ENCODE results near the gene ATP13A2. TPM values are rescaled to one million over a fixed set of nuclear protein-coding genes. Genes with fewer than 3 reads are reported as not detected.
A peak's percentile ranks its signal among the peaks of the same experiment; 100 is the strongest.

The ATP13A2 gene
- total RNA-seq, 1 experiment from 2014 or later, result 47.2 TPM

DNA sequence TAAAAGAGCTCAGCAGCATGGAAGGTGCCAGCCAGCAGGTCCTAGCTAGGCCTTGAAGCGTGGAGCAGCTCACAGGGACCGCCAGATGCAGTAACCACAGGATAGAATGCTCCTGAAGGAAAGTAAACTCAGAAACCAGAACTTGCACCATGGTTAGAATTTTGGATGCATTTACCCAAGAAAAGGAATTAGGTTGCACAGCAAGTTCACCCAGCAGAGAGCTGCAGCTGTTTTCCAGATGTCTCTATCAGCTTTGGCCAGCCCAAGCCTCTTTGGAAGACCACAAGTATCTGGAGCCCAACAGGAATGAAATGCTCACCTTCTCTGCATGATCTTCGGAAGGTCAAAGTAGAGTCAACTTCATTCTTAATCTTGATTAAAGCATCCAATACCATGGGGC, 21.0 kb upstream of the ATP13A2 start:
- no peak for DNase-seq (ENCODE audit: low read depth)

DNA sequence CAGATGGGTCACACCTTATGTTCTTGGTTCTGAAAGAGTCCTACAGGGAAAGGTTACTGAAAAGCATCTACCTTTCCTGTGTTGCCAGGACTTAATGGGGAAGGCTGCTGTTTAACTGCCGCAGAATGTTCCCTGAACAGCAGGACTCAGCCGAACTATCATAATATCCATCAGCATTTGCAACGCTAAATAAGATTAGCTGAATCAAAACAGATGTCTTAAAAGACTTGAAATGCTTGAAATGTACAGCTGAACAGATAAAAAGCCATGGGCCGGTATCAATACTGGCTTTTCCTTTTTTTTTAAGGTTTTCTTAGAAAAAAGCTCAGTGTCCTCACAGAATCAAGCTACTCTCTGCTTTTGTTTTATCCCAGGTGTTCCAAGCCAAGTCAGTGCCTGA, 19.7 kb upstream of the ATP13A2 start:
- DNase-seq (ENCODE audit: low read depth), result no peak

DNA sequence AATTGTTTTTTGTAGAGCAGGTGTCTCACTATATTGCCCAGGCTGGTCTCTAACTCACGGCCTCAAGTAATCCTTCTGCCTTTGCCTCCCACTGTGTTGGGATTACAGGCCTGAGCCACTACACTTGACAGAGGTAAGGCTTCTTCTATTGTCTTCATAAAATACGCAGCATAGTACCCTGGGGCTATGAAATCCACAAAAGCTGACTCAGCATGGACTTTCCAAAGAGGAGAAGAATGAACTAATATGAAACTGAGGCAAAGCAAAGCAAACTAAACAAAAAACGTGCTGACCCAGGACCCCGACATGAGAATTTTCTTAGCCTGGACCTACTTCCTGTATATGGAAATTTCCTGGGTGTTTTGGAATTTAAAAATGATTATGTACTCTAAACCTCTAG, 18.5 kb upstream of the ATP13A2 start:
- no peak for DNase-seq (ENCODE audit: low read depth)

DNA sequence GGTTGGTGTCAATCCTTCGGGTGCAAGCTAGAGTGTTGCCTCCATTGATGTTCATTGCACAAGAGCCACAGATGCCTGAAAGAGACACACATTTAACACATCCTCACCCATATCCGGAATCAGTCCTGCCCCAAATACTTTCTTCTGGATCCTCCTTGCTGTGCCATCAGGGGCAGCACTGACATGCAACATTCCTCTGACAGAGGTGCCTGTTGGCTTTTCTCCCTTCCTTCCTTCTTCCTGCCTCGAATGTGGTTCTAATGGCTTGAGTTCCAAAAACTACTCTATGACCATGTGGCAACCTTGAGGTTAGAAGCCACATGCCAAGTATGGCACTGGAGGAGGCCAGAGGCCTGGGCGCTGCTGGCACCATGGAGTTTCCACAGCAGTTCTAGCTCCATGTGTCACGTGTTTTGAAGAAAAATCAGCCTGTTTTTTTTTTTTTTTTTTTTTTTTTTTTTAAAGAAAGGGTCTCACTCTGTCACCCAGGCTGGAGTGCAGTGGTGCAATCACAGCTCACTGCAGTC, 17.0 kb upstream of the ATP13A2 start:
- DNase-seq (ENCODE audit: low read depth), result no peak

DNA sequence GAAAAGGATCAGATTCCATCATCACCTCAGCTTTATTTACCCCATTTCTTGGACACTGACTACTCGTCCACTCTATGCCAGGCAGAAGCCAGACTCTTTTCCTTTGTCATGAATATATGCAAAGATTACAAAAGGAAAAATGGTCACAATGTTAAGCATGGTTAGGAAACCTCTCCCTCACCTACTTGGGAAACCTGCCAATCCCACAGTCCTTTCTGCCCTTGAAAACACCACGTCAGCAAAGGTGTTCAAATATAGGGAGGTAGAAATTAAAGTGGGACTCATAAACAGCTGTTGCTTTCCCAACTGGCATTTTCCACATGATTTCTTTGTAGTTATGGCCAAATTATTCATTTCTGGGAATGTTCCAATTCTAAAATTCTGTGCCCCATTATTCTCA, 16.2 kb upstream of the ATP13A2 start:
- DNase-seq (ENCODE audit: low read depth), result no peak

DNA sequence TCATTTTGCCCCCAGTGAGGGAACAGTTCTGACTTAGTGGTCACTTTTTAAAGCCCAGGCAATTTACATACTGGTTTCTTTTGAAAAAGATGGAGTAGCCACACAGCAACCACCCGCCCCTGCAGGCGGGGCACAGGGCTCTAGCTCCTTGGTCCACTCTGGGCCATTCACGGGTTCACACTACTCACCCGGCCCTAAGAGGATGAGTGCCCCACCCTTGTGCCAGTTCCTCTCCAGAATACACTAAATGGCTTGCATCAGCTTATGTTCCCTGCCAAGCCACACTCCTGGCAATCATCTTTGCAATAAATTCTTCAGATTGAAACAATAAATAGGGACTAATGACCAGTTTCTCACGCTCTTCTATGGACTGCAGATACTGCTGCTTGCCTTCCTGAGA, 15.7 kb upstream of the ATP13A2 start:
- no peak for DNase-seq (ENCODE audit: low read depth)

DNA sequence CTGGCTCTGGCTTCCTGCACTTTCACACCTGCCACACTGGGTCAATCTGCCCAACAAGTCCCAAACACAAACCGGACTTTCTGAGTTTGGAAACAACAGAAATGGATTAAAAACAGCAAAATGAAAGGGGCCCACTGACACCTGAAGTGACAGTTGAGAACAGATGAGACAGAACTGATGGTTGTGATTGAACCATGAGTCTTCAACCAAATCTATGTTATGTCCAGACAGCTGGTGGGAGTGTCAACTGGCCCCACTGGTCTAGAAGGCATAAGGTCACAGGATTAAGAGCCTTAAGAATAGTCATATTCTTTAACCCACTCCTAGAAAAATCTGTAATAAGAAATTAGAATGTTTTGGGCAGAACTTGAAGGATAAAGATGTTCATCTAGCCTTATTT, 13.0 kb upstream of the ATP13A2 start:
- no peak for DNase-seq (ENCODE audit: low read depth)

DNA sequence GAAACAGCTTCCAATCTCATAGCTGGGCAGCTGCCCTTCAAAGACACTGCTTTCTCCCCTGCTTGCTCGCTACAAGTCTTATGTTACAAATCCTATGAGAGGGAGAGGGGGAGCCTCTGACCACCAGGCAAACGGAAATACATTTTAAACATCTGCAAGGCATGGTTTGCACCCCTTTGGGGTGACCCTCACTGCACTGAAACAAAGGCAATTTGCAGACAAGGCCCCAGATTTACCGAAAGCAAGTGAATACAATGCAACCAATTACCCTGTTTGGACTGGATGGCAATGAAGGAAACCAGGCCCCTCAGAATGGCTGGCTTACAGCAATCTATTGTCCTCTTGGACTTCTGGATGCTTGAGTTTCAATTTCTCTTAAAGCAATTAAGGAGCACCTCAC, 11.8 kb upstream of the ATP13A2 start:
- DNase-seq (ENCODE audit: low read depth), result no peak

DNA sequence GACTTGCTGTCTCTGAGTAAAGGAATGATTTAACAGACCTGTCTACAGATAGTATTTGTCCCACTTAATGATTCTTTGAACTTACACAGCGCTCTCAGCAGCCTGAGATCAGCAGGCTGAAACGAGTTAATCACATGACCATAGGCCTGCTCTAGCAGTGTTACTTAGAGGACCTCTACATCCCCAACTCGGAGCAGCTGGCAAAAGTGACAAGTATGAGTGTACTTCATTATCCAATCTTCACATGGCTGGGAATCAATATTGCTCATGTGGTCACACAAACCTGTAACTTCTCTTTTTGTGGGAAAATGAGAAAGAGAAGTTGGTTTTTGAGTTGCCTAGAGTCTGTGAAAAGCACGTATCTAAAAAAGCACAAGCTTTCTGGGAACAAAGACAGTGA, 11.4 kb upstream of the ATP13A2 start:
- DNase-seq (ENCODE audit: low read depth), result no peak

DNA sequence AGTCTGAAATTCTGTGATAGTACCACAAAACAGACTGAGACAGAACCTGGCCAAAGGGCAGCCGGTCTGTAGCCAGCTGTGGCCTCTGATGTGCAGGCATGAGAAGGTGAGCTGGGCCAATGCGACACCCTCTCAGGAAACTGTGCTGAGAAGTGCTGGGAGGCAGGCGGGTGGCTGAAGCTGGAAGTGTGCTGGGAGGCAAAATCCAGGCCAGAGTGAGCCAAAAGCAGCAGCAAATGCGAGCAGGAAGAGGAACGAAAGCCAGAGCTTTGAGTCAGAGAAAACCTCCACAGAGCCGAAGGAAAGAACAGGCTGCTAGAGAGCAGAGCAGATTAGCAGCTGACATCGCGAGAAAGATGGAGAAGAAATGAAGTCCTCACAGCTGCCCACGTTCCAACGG, 10.2 kb upstream of the ATP13A2 start:
- DNase-seq (ENCODE audit: low read depth), result no peak

DNA sequence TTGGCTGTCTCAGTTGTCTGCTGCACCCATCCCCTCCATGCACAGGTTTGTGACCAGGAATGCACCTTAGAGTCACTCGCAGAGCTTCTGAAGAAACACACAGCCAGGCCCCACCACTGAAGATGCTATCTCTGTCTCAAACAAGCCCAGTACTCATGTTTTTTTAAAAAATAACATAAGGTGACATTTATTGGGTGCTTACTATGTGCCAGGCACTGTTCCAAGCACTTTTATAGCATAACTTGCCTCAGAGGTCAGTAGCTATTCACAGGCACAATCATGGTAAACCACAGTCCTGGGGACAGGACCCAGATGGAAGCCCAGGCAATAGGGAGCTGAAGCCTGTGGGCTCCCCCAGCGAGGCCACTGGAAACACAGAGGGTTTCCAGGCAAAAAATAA, 8.8 kb upstream of the ATP13A2 start:
- no peak for DNase-seq (ENCODE audit: low read depth)

DNA sequence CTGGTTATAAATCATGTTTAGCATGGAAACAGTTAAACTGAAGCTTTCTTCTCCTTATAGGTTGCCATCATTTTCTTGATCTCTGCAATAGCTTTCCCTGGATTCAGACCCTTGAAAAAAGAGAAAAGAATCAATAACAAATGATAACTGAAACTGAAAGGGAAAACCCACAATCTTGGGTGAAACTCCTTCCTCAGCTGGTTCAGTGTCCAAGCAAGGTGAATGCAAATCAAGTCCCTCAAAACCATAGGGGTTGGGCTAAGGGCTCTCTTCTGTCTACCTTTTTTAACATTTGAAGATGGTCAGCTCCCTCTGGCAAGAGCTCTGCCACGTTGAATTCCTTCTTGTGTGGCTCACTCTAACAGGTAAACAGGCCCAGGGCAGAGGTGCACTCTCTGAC, 7.1 kb upstream of the ATP13A2 start:
- no peak for DNase-seq (ENCODE audit: low read depth)

DNA sequence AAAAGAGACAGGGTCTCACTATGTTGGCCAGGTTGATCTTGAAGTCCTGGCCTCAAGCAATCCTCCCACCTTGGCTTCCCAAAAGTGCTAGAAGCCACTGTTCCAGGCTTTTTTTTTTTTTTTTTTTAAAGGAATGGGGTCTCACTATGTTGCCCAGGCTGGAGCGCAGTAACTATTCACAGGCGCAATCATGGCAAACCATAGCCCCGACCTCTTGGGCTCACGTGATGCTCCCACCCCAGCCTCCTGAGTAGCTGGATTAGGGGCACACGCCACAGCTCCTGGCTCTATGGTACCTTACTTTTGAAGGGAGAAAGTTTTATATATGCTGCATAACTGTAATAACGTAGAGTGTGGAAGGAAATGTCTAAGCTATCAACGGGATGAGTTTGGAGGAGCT, 5.7 kb upstream of the ATP13A2 start:
- no peak for DNase-seq (ENCODE audit: low read depth)

DNA sequence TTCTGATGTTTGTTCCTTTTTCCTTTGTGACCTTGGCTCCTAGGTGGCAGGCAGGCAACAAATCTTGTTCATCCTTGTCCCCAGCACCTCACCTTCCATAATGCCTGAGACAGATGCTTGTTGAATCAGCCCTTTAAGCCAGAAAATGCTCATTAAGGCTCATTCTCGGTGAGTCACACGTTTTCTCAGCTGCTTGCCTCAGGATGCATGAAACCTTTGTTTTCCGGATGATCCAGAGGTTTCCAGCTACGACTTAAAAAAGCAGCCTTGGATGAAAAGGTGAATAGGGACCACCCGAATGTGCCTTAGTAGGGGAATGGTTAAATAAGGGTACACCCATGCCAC, 4.6 kb upstream of the ATP13A2 start:
- DNase-seq (ENCODE audit: low read depth), result peak; percentile 89

DNA sequence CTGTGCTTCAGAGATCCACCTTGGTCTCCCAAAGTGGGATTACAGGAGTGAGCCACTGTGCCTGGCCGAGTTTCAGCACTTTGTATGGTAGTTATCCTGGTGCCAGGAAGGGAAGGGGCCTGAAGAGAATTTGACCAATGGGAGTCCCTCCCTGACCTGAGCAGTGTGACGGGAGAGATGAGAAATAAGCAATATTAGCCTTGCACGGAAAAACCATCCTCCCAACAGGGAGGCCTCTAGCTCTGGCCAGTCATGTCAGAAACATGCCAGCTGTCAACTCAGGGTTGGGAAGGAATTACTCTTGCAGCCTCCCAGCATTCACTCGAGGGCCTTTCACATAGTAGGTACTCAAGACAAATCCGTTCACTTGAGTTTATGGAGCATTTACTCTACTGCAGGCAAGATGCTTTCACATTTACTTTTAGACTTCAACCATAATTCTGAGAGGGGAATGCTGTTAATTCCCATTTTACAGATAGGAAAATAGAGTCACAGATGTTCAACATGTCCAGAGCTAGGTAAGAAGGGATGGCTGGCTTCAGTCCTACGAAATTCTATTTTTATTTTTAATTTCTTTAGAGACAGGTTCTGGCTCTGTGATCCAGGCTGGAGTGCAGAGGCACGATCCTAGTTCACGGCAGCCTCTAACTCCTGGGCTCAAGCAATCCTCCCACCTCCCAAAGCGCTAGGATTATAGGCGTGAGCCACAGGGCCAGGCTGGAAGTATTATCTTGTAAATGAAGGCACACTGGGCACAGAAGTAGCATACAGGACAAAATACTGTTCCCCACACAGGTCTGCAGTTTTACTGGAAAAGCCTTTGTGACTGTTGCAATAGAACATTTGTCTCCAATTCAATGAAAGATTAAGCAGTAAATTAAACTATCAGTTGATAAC, 3.2 kb upstream of the ATP13A2 start:
- DNase-seq (ENCODE audit: low read depth), result peak; percentile 31

DNA sequence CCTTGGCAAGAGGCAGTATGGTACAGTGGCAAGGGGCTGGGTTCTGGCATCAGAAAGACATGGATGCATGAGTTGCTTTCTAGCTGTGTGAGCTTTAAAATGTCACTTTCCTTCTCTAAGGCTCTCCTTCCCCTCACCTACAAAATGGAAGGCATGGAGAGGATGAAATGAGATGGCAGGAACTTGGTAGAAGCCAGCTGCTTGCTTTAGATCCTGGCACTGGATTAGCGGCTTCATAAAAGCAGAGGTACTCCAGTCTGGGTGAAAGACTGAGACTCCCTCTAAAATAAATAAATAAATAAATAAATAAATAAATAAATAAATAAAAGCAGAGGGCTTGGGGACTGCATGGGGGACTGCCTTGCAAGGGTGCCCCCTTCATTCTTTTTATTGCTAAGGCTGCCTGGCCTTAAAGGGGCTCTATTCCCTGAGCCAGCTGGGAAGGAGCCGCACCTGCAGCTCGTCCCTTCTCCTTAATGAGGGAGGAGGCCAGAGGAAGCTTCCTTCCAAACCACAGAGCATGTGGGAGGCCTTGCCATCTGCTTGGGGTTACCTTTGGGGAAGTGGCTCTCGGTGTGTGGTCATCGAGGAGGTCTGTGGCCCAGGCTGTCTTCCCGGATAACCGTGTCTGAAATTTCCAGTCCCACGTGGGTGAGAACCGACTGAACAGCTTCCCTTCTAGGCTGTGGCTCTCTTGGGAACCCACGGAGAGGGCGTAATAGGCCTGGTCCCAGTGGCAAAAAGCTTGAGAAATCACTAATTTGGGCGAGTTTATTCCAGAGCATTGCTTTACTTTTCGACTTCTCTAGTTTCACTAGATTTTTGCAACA, 2.0 kb upstream of the ATP13A2 start:
- peak; percentile 89 for DNase-seq (ENCODE audit: low read depth)

DNA sequence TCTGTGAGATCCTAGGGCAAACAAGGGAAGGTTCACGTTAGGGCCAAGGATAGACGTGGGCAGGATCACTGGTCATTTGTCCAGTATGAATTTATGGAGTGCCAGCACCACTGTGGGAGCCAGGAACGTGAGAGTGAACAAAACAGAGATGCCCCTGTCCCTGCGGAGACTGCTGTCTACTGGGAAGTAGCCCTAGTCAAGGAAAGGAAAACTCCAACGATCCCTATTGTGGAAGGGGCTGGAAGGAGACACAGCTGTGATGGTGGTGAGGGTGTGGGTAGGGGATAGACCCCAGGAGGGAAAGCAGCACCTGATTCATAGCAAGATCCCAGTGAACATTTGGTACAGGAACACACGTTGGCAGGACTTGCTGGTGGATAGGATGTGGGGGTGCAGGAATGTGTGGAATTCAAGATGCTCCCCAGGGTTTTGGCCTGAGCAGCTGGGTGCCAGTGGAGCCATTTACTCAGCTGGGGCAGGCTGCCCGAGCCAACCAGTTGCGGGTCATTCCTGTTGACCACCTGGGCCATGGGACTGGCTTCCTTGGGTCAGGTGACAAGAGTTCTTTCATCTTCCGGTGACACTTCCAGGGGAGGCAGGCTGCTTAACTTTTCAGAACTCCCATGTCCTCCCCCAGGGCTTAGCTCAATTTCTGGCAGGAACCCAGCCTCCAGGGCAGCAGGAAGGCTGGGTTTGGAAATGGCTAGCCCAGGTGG, 1.2 kb upstream of the ATP13A2 start:
- DNase-seq (ENCODE audit: low read depth), result peak; percentile 88

DNA sequence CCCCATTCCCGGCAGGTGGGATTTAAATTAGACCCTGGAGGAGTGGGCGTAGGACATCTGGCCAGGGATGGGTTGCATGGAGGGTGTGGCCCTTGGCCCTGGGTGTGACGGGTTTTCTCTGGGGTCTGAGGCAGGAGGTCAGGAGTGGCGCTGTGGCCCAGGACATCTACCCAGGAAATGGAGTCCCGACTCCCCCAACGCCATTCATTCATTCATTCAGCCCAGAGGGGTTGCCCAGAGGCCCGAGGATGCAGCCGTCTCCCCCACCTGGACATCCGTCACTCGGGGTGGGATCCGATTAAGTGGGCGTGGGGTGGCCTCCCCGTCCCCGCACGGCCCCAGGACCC, 663 bp downstream of the ATP13A2 start:
- DNase-seq (ENCODE audit: low read depth), result no peak

DNA sequence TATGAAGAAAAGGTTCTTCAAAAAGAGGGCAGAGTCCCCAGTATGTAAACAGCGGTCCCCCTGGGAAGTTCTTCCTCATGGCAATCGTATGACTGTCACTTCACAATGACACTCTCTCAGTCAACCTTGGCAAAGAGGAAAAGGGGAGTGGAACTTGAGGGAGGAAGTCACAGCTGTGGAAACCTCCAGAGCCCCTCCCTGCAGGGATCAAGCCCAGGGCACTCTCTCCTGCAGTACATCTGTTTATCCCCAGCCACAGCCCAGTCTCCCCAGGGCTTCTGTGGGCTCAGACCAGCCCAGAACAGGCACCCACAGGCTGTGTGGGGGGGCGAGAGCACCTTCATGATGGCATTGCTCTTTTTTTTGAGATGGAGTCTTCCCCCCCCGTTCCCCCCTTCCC, 2.0 kb downstream of the ATP13A2 start:
- no peak for DNase-seq (ENCODE audit: low read depth)

DNA sequence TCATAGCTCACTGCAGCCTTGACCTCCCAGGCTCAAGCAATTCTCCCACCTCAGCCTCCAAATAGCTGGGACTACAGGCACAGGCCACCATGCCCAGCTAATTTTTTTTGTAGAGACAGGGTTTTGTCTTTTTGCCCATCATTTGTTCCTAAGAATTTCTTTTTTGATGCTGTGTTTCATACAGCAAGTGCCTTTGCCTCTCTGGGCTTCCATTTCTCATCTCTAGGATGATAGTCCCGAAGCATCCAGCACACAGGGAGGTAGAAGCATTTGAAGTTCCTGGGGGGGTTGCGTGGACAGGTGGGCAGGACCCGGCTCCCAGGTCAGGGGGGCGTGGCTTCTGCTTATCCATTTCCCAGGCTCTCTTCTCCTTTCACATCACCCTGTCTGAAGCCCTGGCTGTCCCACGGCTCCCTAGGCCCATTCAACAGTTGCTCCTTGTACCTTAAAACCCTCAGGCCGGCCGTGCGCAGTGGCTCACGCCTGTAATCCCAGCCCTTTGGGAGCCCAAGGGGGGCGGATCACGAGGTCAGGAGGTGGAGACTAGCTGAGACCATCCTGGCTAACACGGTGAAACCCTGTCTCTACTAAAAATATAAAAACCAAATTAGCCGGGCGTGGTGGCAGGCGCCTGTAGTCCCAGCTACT, 3.4 kb downstream of the ATP13A2 start:
- no peak for DNase-seq (ENCODE audit: low read depth)

DNA sequence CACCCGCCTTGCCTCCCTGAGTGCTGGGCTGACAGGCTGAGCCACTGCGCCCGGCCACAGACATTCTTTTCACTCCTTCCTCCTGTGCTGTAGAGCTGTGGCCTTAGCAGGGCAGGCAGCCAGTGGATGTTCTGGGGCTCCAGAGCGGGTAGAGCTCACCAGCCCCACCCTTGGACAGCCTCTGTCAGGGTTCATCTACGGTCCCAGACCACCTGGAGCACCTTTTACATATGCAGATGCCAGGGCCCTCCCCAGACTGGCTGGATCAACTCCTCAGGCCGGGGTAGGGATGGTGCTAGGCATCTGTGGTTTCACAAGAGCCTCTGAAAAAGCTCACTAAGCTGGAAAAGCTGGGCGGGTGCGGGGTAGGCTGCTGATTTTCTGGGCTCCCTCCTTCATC, 4.6 kb downstream of the ATP13A2 start:
- DNase-seq (ENCODE audit: low read depth), result no peak

DNA sequence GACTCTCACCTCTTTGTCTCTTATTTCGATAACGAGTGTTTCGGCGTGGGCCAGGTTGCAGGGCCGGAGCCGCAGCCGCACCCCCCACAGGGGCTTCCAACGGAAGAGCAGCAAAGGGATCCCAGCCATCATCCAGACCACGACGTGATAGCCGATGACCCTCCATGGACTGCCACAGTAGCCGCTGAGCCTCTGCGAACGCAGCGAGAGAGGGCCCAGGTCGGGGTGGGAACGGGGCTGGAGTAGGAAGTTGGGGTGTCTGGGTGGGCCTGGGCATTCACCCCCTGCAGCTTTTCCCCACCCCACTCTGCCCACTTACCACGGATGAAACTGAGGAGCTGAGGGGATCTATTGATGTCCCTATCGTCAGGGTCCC, 6.4 kb downstream of the ATP13A2 start:
- DNase-seq (ENCODE audit: low read depth), result no peak
